Astrocyte (in vitro differentiated cells and primary cell): Measurements from ENCODE around the gene ATP6V1G2.

ENCODE experiments used
- EZH2 ChIP-seq: IDR thresholded peaks from 2 replicates; pipeline ENCODE4 v1.6.1; 2012; ENCODE audit warnings: mild to moderate bottlenecking, low read length, inconsistent platforms; ENCODE audit not compliant: insufficient read depth
- TF ChIP-seq, protein P1 (sequence below): IDR thresholded peaks from 2 replicates; pipeline ENCODE4 v1.5.1; 2011; ENCODE audit warnings: low read depth, mild to moderate bottlenecking, inconsistent platforms, low read length, moderate library complexity; ENCODE audit not compliant: insufficient read depth

DNA sequence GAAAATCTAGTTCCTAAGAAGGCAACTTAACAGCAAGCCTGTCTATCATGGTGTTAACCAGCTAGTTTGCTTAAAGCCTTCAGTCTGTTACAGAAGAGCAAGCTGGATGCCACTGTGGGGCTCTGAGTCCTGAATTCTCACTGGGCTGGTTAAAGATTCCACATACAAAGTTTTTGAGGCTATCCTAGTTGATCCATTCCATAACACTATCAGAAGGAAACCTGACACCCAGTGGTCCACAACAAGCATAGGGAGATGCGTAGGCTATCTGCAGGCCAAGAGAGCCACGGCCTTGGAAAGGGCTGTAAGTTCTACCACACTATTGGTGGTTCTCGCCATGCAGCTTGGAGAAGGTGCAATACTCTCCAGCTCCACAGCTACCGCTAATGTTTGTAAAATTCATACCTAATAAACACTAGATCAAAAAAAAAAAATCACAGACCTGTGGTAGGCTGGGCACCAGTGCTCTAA lies 18.1 kb downstream of the ATP6V1G2 start:
- TF ChIP-seq EZH2 = no peak
- TF ChIP-seq, protein P1, sequence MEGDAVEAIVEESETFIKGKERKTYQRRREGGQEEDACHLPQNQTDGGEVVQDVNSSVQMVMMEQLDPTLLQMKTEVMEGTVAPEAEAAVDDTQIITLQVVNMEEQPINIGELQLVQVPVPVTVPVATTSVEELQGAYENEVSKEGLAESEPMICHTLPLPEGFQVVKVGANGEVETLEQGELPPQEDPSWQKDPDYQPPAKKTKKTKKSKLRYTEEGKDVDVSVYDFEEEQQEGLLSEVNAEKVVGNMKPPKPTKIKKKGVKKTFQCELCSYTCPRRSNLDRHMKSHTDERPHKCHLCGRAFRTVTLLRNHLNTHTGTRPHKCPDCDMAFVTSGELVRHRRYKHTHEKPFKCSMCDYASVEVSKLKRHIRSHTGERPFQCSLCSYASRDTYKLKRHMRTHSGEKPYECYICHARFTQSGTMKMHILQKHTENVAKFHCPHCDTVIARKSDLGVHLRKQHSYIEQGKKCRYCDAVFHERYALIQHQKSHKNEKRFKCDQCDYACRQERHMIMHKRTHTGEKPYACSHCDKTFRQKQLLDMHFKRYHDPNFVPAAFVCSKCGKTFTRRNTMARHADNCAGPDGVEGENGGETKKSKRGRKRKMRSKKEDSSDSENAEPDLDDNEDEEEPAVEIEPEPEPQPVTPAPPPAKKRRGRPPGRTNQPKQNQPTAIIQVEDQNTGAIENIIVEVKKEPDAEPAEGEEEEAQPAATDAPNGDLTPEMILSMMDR = no peak
